ENCODE measurements around the gene GLRA3. TPM values are rescaled to one million over a fixed set of nuclear protein-coding genes. Genes with fewer than 3 reads are reported as not detected.

Gene GLRA3
- total and polyA plus RNA-seq, 2 of the 8 experiments (the other 6 are each of a cell fraction or from before 2014, with no cell fraction given): 0.02 TPM; not detected in 1

DNA sequence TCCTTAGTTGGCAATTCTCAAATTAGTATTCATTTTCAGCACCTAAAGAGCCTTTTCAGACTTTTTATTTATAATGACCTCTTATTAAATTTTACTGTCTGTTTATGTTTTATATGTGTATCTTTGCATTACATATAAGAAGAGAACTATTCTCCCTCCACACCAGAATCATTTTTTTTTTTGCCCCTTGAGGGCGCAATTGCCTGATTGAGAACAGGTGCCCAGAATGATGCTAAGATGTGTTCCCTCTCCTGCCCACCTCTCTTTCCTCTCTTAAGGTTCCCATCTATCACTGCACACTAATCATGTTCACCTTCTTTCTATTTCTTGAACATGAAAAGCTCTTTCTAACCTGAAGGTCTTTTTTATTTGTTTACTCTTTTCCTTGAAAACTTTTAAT lies 44.9 kb upstream of the GLRA3 start:
- no peaks in the 10 kb centered on the region for H4K20me1 ChIP-seq (replicated peaks in 1 of 2; ENCODE audit: control insufficient read depth in 1 of 2, insufficient read depth in 2 of 2, low read length in 2 of 2)
- no peak overlapping the region for H3K4me3 ChIP-seq (ENCODE audit: extremely low read depth in 1 of 4, insufficient read depth in 2 of 4, low read depth in 3 of 4, low read length in 4 of 4)
- H3K4me1 ChIP-seq (replicated peaks in 1 of 4; ENCODE audit: control insufficient read depth in 3 of 4, insufficient read depth in 4 of 4, low read length in 3 of 4): no peaks in the 10 kb centered on the region
- no peak overlapping the region for H4K5ac ChIP-seq (ENCODE audit: insufficient read length, low read depth, low read length)
- H3K27ac ChIP-seq (ENCODE audit: low read depth, low read length): no peak overlapping the region
- no peaks in the 10 kb centered on the region for H3K9me3 ChIP-seq (ENCODE audit: insufficient read depth in 2 of 2, low read depth in 1 of 2, low read length in 1 of 2)
- no peak for FAIRE-seq
- no peak overlapping the region for H2BK5ac ChIP-seq (ENCODE audit: low read depth, low read length)
- no peak overlapping the region for H2BK120ac ChIP-seq (replicated peaks; ENCODE audit: low read depth, low read length)
- H3K18ac ChIP-seq (ENCODE audit: extremely low read depth, low read length): no peak overlapping the region
- H2BK12ac ChIP-seq (ENCODE audit: low read depth, low read length): no peak overlapping the region
- H3K79me2 ChIP-seq (ENCODE audit: control insufficient read depth in 1 of 2, insufficient read depth in 2 of 2, low read length in 2 of 2): no peaks in the 10 kb centered on the region
- H2BK20ac ChIP-seq (ENCODE audit: low read length): no peak overlapping the region
- no peak overlapping the region for H4K8ac ChIP-seq (ENCODE audit: extremely low read depth, insufficient read depth, low read length)
- no peak overlapping the region for H3K56ac ChIP-seq (replicated peaks; ENCODE audit: insufficient read length, low read depth, low read length)
- no peaks in the 10 kb centered on the region for H3K36me3 ChIP-seq (ENCODE audit: control insufficient read depth in 2 of 4, insufficient read depth in 4 of 4, low read length in 3 of 4)
- no peak overlapping the region for H2BK15ac ChIP-seq (ENCODE audit: low read length)
- H3K27me3 ChIP-seq (replicated peaks in 1 of 4; ENCODE audit: control insufficient read depth in 3 of 4, extremely low read depth in 1 of 4, insufficient read depth in 3 of 4, low read length in 3 of 4): no peaks in the 10 kb centered on the region
- H3K14ac ChIP-seq (ENCODE audit: insufficient read length): no peak overlapping the region
- no peaks in the 10 kb centered on the region for H3K23me2 ChIP-seq (ENCODE audit: low read depth, low read length)
- POLR2A ChIA-PET (ENCODE audit: partially characterized antibody): no interaction called here
- no peak overlapping the region for H3K23ac ChIP-seq (ENCODE audit: insufficient read length)
- no peak overlapping the region for H3K4me2 ChIP-seq (ENCODE audit: insufficient read depth in 1 of 2, low read depth in 2 of 2, low read length in 2 of 2)
- no peak overlapping the region for H2AFZ ChIP-seq (ENCODE audit: low read length)
- 29% methylated on average over 1 of the region's 1 CpG; no CpG with 5 or more reads in 1 of the 2 experiments for WGBS, 2 experiments (ENCODE audit: extremely low coverage in 1 of 2, insufficient coverage in 1 of 2, insufficient read length in 1 of 2, insufficient replicate concordance in 2 of 2, low coverage in 1 of 2, low lambda C conversion rate in 2 of 2, missing lambda C conversion rate in 1 of 2)
- no peak for DNase-seq (ENCODE audit: low read depth in 1 of 2, low spot score in 2 of 2)
- no peak overlapping the region for H3K9ac ChIP-seq (replicated peaks in 1 of 4; ENCODE audit: extremely low read depth in 1 of 4, low read depth in 3 of 4, low read length in 3 of 4)
- H3K79me1 ChIP-seq (ENCODE audit: low read depth, low read length): no peaks in the 10 kb centered on the region
- no peak overlapping the region for H3K4ac ChIP-seq (replicated peaks; ENCODE audit: insufficient read length, low read depth, low read length)
- TF ChIP-seq TBP (IDR thresholded peaks at IDR 0.05; ENCODE audit: low read depth, low read length) (no peak), TAF7 (optimal IDR thresholded peaks at IDR 0.05; ENCODE audit: borderline replicate concordance, low read depth, low read length) (no peak), SP4 (IDR thresholded peaks at IDR 0.05; ENCODE audit: low read length) (no peak), SAP30 (IDR thresholded peaks at IDR 0.05; ENCODE audit: insufficient read depth, insufficient replicate concordance, low read length) (no peak), SP2 (IDR thresholded peaks at IDR 0.05; ENCODE audit: low read length) (no peak), CHD2 (IDR thresholded peaks at IDR 0.05; ENCODE audit: low read length) (no peak), HDAC6 (IDR thresholded peaks at IDR 0.05; ENCODE audit: low read depth, low read length) (no peak), SRF (IDR thresholded peaks at IDR 0.05; ENCODE audit: low read depth, low read length) (no peak), RAD21 (IDR thresholded peaks at IDR 0.05 in 1 of 2, conservative IDR thresholded peaks at IDR 0.05 in 1 of 2; ENCODE audit: low read depth in 2 of 2, low read length in 2 of 2) (peak; percentile 74 to 76), MAFK (IDR thresholded peaks at IDR 0.05; ENCODE audit: low read depth, low read length) (no peak)
- TF ChIP-seq, protein P1, sequence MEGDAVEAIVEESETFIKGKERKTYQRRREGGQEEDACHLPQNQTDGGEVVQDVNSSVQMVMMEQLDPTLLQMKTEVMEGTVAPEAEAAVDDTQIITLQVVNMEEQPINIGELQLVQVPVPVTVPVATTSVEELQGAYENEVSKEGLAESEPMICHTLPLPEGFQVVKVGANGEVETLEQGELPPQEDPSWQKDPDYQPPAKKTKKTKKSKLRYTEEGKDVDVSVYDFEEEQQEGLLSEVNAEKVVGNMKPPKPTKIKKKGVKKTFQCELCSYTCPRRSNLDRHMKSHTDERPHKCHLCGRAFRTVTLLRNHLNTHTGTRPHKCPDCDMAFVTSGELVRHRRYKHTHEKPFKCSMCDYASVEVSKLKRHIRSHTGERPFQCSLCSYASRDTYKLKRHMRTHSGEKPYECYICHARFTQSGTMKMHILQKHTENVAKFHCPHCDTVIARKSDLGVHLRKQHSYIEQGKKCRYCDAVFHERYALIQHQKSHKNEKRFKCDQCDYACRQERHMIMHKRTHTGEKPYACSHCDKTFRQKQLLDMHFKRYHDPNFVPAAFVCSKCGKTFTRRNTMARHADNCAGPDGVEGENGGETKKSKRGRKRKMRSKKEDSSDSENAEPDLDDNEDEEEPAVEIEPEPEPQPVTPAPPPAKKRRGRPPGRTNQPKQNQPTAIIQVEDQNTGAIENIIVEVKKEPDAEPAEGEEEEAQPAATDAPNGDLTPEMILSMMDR (IDR thresholded peaks at IDR 0.05; ENCODE audit: control extremely low read depth in 1 of 3, insufficient read depth in 1 of 3, low read depth in 1 of 3, low read length in 3 of 3): peak in 2 of 3 experiments; percentile 45 to 51; a peak in 3 of 4 replicates
- CTCF ChIA-PET (ENCODE audit: partially characterized antibody): interaction anchor here (0.7 to 2.5 kb wide), 8 partner anchors 9 to 474 kb away, joined by 3 to 10 read pairs (median 3); no protein-coding TSS in a partner anchor
- H2AK5ac ChIP-seq (ENCODE audit: low read depth, low read length): no peak overlapping the region
- H4K91ac ChIP-seq (replicated peaks; ENCODE audit: insufficient read length, low read length): no peak overlapping the region

All from H1 (cell line).